Spinal cord (tissue), 10 donors: ENCODE measurements around the gene C16orf86. TPM values are rescaled to one million over a fixed set of nuclear protein-coding genes. Genes with fewer than 3 reads are reported as not detected.
A peak's percentile ranks its signal among the peaks of the same experiment; 100 is the strongest.

Experiments used
- DNase-seq, 6 donors: peaks; one replicate each; pipeline versions ENCODE4 v3.0.0 to v3.0.0-alpha.2; 2013 to 2015; ENCODE audit warnings: low spot score in 6 of 6, low read depth in 4 of 6
- H3K27ac ChIP-seq: one replicate; pipeline ENCODE4 v1.5.1; 2013; ENCODE audit warnings: low read depth, low read length, control low read depth
- H3K27me3 ChIP-seq: one replicate; pipeline ENCODE4 v1.6.1; 2013; ENCODE audit warnings: low read length; ENCODE audit not compliant: control insufficient read depth, insufficient read depth
- H3K36me3 ChIP-seq: one replicate; pipeline ENCODE4 v1.6.1; 2013; ENCODE audit warnings: low read length; ENCODE audit not compliant: control insufficient read depth, insufficient read depth
- H3K4me1 ChIP-seq: one replicate; pipeline ENCODE4 v1.6.1; 2013; ENCODE audit warnings: low read length; ENCODE audit not compliant: control insufficient read depth, insufficient read depth
- H3K4me3 ChIP-seq: one replicate; pipeline ENCODE4 v1.5.1; 2013; ENCODE audit warnings: low read depth, low read length, control low read depth
- H3K9me3 ChIP-seq: one replicate; pipeline ENCODE4 v1.6.1; 2013; ENCODE audit warnings: low read length; ENCODE audit not compliant: control insufficient read depth, insufficient read depth
- WGBS: methylation state at CpG from one replicate; pipeline ENCODE4 v1.1.5; 2013; ENCODE audit warnings: missing lambda C conversion rate; ENCODE audit not compliant: insufficient coverage; 5-methylcytosine and 5-hydroxymethylcytosine counted together
- polyA plus RNA-seq, 2 donors: library from polyadenylated mRNA; unstranded; fragments of 120-200 nt; gene quantifications; one replicate each; pipeline ENCODE4 v1.2.1, GENCODE V29; 2013; ENCODE audit not compliant: insufficient read length in 2 of 2
- total RNA-seq, 2 donors: library from RNA; depleted of rRNA in 1 of 2; stranded (reverse); fragments of 120-200 nt in 1 of 2; fragments of >200 nt in 1 of 2; gene quantifications; one replicate each; pipeline versions ENCODE4 v1.2.3 to v1.2.4, GENCODE V29; 2013 to 2014
- donor health status: healthy.

The C16orf86 gene
- total and polyA plus RNA-seq, 4 donors, result 2.8 to 6.9 (median 5.2) TPM

DNA sequence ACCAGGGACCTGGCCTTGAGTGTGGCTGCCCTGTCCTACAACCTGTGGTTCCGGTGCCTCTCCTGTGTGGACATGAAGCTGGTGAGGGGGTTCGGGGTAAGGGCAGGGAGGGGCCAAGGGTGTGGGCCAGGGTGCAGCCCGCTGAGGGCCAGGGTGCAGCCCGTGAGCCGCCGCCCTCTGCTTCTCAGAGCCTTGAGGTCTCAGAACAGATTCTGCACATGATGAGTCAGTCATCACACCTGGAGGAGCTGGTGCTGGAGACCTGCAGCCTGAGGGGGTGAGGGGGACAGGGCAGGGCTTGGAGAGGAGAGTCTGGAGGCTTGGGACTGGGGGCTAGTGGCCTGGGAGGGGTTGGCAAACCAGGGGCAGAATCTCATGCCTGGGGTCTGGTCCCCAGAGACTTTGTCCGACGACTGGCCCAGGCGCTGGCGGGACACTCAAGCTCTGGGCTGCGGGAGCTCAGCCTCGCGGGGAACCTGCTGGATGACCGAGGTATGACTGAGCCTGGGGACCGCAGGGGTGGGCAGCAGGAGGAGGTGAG, 19.4 kb upstream of the C16orf86 start:
- Histone ChIP-seq H3K4me3 (no peak overlapping the region), H3K36me3 (no peaks in the 10 kb centered on the region), H3K4me1 (peaks cover 33% of the 10 kb centered on the region), H3K27ac (no peak overlapping the region), H3K9me3 (no peaks in the 10 kb centered on the region), H3K27me3 (peaks cover 83% of the 10 kb centered on the region)
- no peak for DNase-seq
- WGBS, result 79% methylated on average over 15 of the region's 15 CpGs

DNA sequence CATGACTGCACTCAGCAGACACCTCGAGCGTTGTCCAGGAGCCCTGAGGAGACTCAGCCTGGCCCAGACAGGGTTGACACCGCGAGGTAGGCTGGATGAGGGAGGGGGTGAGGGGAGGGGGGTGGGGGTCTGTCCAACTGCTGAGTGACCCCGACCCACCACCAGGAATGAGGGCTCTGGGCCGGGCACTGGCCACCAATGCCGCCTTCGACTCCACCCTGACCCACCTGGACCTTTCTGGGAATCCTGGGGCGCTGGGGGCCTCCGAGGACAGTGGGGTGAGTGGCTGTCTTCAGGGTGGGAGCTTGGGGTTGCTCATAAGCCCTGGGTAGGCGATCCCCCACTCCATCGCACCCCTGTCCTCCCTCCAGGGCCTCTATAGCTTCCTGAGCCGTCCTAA, 18.9 kb upstream of the C16orf86 start:
- Histone ChIP-seq H3K4me1 (peaks cover 34% of the 10 kb centered on the region), H3K36me3 (no peaks in the 10 kb centered on the region), H3K27ac (no peak overlapping the region), H3K4me3 (no peak overlapping the region), H3K9me3 (no peaks in the 10 kb centered on the region), H3K27me3 (peaks cover 87% of the 10 kb centered on the region)
- DNase-seq, result no peak
- 90% methylated on average over 2 of the region's 13 CpGs for WGBS

DNA sequence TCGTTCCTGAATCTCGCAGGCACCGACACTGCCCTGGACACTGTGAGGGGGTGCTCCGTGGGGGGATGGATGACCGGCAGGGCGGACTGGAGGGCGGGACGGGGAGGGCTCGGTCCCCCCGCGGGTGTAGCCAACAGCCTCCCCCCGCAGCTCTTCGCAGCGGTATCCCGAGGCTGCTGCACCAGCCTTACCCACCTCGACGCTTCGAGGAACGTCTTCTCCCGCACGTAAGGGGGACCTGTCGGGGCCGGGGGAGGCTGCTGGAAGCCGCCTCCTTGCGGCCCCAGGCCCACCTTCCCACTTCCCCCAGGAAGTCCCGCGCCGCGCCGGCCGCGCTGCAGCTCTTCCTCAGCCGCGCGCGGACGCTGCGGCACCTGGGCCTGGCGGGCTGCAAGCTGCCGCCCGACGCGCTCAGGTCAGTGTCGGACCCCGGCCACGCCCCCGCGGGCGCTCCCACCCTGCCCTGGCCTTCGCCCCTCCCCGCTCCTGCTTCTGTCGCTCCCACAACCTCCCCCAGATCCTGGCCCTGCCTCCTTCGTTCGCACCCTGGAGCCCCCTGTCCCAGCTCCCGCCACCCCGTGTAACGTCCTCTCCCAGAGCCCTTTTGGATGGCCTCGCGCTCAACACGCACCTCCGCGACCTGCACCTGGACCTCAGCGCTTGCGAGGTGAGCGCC, 18.4 kb upstream of the C16orf86 start:
- Histone ChIP-seq H3K4me3 (no peak overlapping the region), H3K9me3 (no peaks in the 10 kb centered on the region), H3K4me1 (peaks cover 33% of the 10 kb centered on the region), H3K27me3 (peaks cover 89% of the 10 kb centered on the region), H3K27ac (no peak overlapping the region), H3K36me3 (no peaks in the 10 kb centered on the region)
- 9% methylated on average over 65 of the region's 65 CpGs for WGBS
- DNase-seq, result no peak

GRCh38 chr16:67648764-67649407, 17.7 kb upstream of the C16orf86 start:
- H3K9me3 ChIP-seq, result no peaks in the 10 kb centered on the region
- no peaks in the 10 kb centered on the region for H3K36me3 ChIP-seq
- WGBS, result 33% methylated on average over 32 of the region's 35 CpGs
- no peak for DNase-seq
- H3K27ac ChIP-seq, result no peak overlapping the region
- peaks cover 93% of the 10 kb centered on the region for H3K27me3 ChIP-seq
- no peak overlapping the region for H3K4me3 ChIP-seq
- H3K4me1 ChIP-seq, result peaks cover 39% of the 10 kb centered on the region

GRCh38 chr16:67649494-67649931, 17.1 kb upstream of the C16orf86 start:
- H3K4me1 ChIP-seq, result peaks cover 43% of the 10 kb centered on the region
- no peaks in the 10 kb centered on the region for H3K9me3 ChIP-seq
- H3K27ac ChIP-seq, result no peak overlapping the region
- peak in 1 of 6 donors; percentile 37 for DNase-seq
- WGBS, result 8% methylated on average over 34 of the region's 34 CpGs
- peaks cover 4% of the 10 kb centered on the region for H3K36me3 ChIP-seq
- peaks cover 93% of the 10 kb centered on the region for H3K27me3 ChIP-seq
- no peak overlapping the region for H3K4me3 ChIP-seq

- peaks cover 7% of the 10 kb centered on the region for H3K36me3 ChIP-seq
- 43% methylated on average over 7 of the region's 8 CpGs for WGBS
Observed at GRCh38 chr16:67650023-67650422, 16.6 kb upstream of the C16orf86 start.

DNA sequence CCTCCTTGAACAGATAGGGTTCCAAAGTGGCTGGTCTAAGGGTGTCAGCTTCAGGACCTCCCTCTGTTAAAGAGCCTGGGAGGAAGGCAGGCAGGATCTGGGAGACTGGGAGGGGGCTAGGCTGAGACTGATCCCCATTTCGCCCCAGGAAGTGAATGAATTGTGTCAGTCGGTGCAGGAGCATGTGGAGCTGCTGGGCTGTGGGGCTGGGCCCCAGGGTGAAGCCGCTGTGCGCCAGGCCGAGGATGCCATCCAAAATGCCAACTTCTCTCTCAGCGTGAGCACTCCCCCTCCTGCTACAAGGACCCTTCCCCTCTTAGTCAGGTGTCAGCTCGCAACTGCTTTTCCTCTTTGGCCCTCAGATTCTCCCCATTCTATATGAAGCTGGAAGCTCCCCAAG, 15.6 kb upstream of the C16orf86 start:
- Histone ChIP-seq H3K9me3 (no peaks in the 10 kb centered on the region), H3K36me3 (peaks cover 12% of the 10 kb centered on the region), H3K4me3 (no peak overlapping the region), H3K27me3 (peaks cover 82% of the 10 kb centered on the region), H3K4me1 (peaks cover 45% of the 10 kb centered on the region), H3K27ac (no peak overlapping the region)
- DNase-seq, result no peak
- WGBS, result 94% methylated on average over 7 of the region's 7 CpGs

More at GRCh38 chr16:67650023-67650422, 16.6 kb upstream of the C16orf86 start:
- H3K27ac ChIP-seq, result no peak overlapping the region
- no peak for DNase-seq
- H3K4me3 ChIP-seq, result no peak overlapping the region
- no peaks in the 10 kb centered on the region for H3K9me3 ChIP-seq
- peaks cover 45% of the 10 kb centered on the region for H3K4me1 ChIP-seq
- peaks cover 93% of the 10 kb centered on the region for H3K27me3 ChIP-seq

GRCh38 chr16:67651847-67652246, 14.8 kb upstream of the C16orf86 start:
- no peaks in the 10 kb centered on the region for H3K9me3 ChIP-seq
- peaks cover 45% of the 10 kb centered on the region for H3K4me1 ChIP-seq
- H3K4me3 ChIP-seq, result no peak overlapping the region
- peaks cover 74% of the 10 kb centered on the region for H3K27me3 ChIP-seq
- 65% methylated on average over 4 of the region's 4 CpGs for WGBS
- no peak overlapping the region for H3K27ac ChIP-seq
- peaks cover 20% of the 10 kb centered on the region for H3K36me3 ChIP-seq
- DNase-seq, result no peak

- WGBS, result 2% methylated on average over 53 of the region's 59 CpGs
- DNase-seq, result peak in 2 of 6 donors; percentile 59 to 64
- H3K27me3 ChIP-seq, result peaks cover 67% of the 10 kb centered on the region
Observed at GRCh38 chr16:67652578-67653127, 14.0 kb upstream of the C16orf86 start.

More at GRCh38 chr16:67652578-67653127, 14.0 kb upstream of the C16orf86 start:
- Histone ChIP-seq H3K9me3 (no peaks in the 10 kb centered on the region), H3K4me1 (peaks cover 45% of the 10 kb centered on the region), H3K4me3 (no peak overlapping the region), H3K27ac (no peak overlapping the region), H3K36me3 (peaks cover 29% of the 10 kb centered on the region)
